Measurements from ENCODE around the gene BCL11A. TPM values are rescaled to one million over a fixed set of nuclear protein-coding genes. Genes with fewer than 3 reads are reported as not detected.

Gene BCL11A
- total RNA-seq, 1 experiment from 2014 or later = 91.4 TPM

DNA sequence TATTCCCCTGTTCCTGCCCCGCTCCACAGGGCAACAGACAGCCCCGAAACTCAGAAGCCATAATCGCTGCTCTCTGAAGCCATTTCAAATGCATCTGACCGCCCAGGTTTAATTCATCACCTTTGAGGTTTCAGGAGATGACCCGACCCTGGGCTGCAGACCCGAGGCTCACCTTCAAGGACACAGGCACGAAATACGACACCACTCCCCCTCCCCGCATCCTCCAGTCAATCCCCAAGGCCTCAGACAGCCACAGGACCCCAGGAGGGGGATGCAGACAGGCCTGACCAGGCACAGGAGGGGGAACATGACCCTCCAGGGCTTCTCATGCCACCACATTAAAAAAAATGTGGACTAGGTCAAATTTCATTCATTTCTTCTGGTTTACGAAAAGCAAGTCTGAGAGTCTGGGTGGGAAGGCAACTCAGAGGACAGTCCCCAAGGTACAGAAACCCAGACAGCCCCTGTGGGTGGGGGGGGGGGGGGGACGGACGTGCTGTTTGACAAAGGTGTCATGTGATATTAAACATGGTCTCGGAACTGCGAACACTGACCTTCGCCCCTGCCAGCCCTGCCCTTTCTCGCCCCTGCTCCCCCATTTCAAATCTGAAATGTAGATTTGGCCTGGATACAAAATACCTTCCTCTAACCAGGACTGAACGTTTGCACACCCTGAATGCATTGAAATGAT, 142.9 kb downstream of the BCL11A start:
- H3K27ac Mint-ChIP-seq = no peak overlapping the region
- Histone ChIP-seq H3K23ac (ENCODE audit: insufficient read length, low read depth, low read length) (no peak overlapping the region), H3K23me2 (ENCODE audit: insufficient read length, low read depth, low read length, poor library complexity, severe bottlenecking) (no peaks in the 10 kb centered on the region), H3K27me3 (ENCODE audit: insufficient read depth, low read length) (peaks cover 1% of the 10 kb centered on the region; the same call in 1 of the 2 replicates), H3K56ac (ENCODE audit: insufficient read length, low read depth, low read length) (no peak overlapping the region), H3K9ac (ENCODE audit: extremely low read depth, insufficient read length, low read length) (no peak overlapping the region), H3K18ac (ENCODE audit: insufficient read length, low read depth, low read length) (no peak overlapping the region), H2BK12ac (ENCODE audit: insufficient read length, low read depth, low read length) (no peak overlapping the region), H2BK5ac (ENCODE audit: insufficient read length, low read length) (no peak overlapping the region), H2BK120ac (ENCODE audit: low read depth, low read length, poor library complexity, severe bottlenecking) (no peak overlapping the region), H2AFZ (ENCODE audit: low read length) (no peak overlapping the region), H3K4ac (ENCODE audit: low read depth, low read length) (no peak overlapping the region), H2BK15ac (ENCODE audit: low read depth, low read length) (no peak overlapping the region), H3K4me1 (ENCODE audit: insufficient read depth, low read length) (peaks cover 3% of the 10 kb centered on the region; the same call in 1 of the 2 replicates), H2AK5ac (ENCODE audit: insufficient read length, low read length) (no peak overlapping the region), H4K8ac (replicated peaks; ENCODE audit: insufficient read length, low read depth, low read length) (no peak overlapping the region), H3K79me2 (ENCODE audit: insufficient read depth, low read length) (no peaks in the 10 kb centered on the region), H3K27ac (ENCODE audit: insufficient read length, low read depth, low read length) (no peak overlapping the region), H2BK20ac (ENCODE audit: low read depth, low read length, poor library complexity, severe bottlenecking) (no peak overlapping the region), H3K9me3 (ENCODE audit: control insufficient read depth, low read depth, low read length) (no peaks in the 10 kb centered on the region), H3K79me1 (ENCODE audit: insufficient read depth, low read depth, low read length, poor library complexity, severe bottlenecking) (no peaks in the 10 kb centered on the region), H3K14ac (ENCODE audit: insufficient read depth, low read length) (no peak overlapping the region; the same call in 1 of the 2 replicates), H3T11ph (ENCODE audit: low read length) (no peak overlapping the region), H4K91ac (ENCODE audit: insufficient read length, low read depth, low read length) (no peak overlapping the region), H3K4me2 (ENCODE audit: insufficient read depth, insufficient read length, low read length) (no peak overlapping the region), H4K20me1 (ENCODE audit: control insufficient read depth, insufficient read depth, insufficient read length) (no peaks in the 10 kb centered on the region), H4K5ac (ENCODE audit: insufficient read length, low read depth, low read length) (no peak overlapping the region)
- H3K4me1 Mint-ChIP-seq = peaks cover 41 to 51% of the 10 kb centered on the region in 2 experiments
- H3K9me3 Mint-ChIP-seq = peaks cover 2 to 3% of the 10 kb centered on the region in 2 experiments; a peak in 1 of 5 replicates
- peaks cover 14% of the 10 kb centered on the region for H3K27me3 Mint-ChIP-seq (ENCODE audit: low read depth)
- H3K36me3 Mint-ChIP-seq (ENCODE audit: insufficient read depth in 1 of 3, low read depth in 3 of 3) = peaks cover 3 to 5% (median 5%) of the 10 kb centered on the region in 3 experiments; a peak in 6 of 7 replicates
- peak overlapping the region in 1 of 2 experiments; percentile 43; a peak in 1 of 5 replicates for H3K4me3 Mint-ChIP-seq
- DNase-seq = peak; percentile 76
- WGBS (ENCODE audit: extremely low coverage, insufficient read length, low lambda C conversion rate) = no CpG with 5 or more reads among the region's 17 CpGs
- TF ChIP-seq, protein P1, sequence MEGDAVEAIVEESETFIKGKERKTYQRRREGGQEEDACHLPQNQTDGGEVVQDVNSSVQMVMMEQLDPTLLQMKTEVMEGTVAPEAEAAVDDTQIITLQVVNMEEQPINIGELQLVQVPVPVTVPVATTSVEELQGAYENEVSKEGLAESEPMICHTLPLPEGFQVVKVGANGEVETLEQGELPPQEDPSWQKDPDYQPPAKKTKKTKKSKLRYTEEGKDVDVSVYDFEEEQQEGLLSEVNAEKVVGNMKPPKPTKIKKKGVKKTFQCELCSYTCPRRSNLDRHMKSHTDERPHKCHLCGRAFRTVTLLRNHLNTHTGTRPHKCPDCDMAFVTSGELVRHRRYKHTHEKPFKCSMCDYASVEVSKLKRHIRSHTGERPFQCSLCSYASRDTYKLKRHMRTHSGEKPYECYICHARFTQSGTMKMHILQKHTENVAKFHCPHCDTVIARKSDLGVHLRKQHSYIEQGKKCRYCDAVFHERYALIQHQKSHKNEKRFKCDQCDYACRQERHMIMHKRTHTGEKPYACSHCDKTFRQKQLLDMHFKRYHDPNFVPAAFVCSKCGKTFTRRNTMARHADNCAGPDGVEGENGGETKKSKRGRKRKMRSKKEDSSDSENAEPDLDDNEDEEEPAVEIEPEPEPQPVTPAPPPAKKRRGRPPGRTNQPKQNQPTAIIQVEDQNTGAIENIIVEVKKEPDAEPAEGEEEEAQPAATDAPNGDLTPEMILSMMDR (conservative IDR thresholded peaks at IDR 0.05) = no peak
